Measurements from ENCODE around the gene CTDNEP1.

Gene CTDNEP1

GRCh38 chr17:7214300-7215135, 37.0 kb downstream of the CTDNEP1 start:
- Histone ChIP-seq H2BK5ac (ENCODE audit: low read length) (no peak overlapping the region), H3K79me1 (ENCODE audit: low read depth, low read length) (peaks cover 2% of the 10 kb centered on the region), H3K23ac (ENCODE audit: low read depth, low read length, poor library complexity) (no peak overlapping the region), H2BK15ac (ENCODE audit: low read length) (no peak overlapping the region), H3K36me3 (replicated peaks in 1 of 2; ENCODE audit: control insufficient read depth in 2 of 2, insufficient read depth in 2 of 2, low read length in 2 of 2) (no peaks in the 10 kb centered on the region), H2BK12ac (ENCODE audit: low read length) (no peak overlapping the region), H3K4me3 (ENCODE audit: low read length in 2 of 2) (peak overlapping the region; percentile 44 to 78), H3K4ac (ENCODE audit: low read length) (no peak overlapping the region), H3K18ac (ENCODE audit: low read length) (peak overlapping the region; percentile 78), H2BK120ac (ENCODE audit: low read depth, low read length) (no peak overlapping the region), H2AK5ac (ENCODE audit: low read depth, low read length) (no peak overlapping the region), H3K27ac (replicated peaks; ENCODE audit: low read length) (peak overlapping the region; percentile 93), H3K27me3 (ENCODE audit: control insufficient read depth in 3 of 3, insufficient read depth in 3 of 3, low read depth in 1 of 3, low read length in 3 of 3) (no peaks in the 10 kb centered on the region), H4K91ac (ENCODE audit: low read depth, low read length, poor library complexity) (no peak overlapping the region), H2AFZ (ENCODE audit: low read length) (peak overlapping the region; percentile 62), H4K8ac (ENCODE audit: low read depth, low read length) (no peak overlapping the region), H3K14ac (ENCODE audit: low read length) (no peak overlapping the region), H3K9ac (ENCODE audit: low read depth, low read length, poor library complexity) (peak overlapping the region; percentile 55), H3K9me3 (replicated peaks in 1 of 2; ENCODE audit: control insufficient read depth in 2 of 2, insufficient read depth in 1 of 2, low read depth in 1 of 2, low read length in 2 of 2) (no peaks in the 10 kb centered on the region), H3K4me1 (ENCODE audit: control insufficient read depth in 2 of 2, insufficient read depth in 1 of 2, low read depth in 1 of 2, low read length in 2 of 2) (peaks cover 38 to 44% of the 10 kb centered on the region in 2 donors), H3K4me2 (ENCODE audit: insufficient read depth, low read length, poor library complexity, severe bottlenecking) (peak overlapping the region; percentile 89)
- no CpG with 5 or more reads among the region's 45 CpGs for WGBS, 2 donors (ENCODE audit: extremely low coverage in 2 of 2, insufficient read length in 2 of 2, insufficient replicate concordance in 1 of 2)
- peak; percentile 100 for DNase-seq (ENCODE audit: low spot score)

GRCh38 chr17:7213895-7214299, 37.6 kb downstream of the CTDNEP1 start:
- Histone ChIP-seq H2AFZ (ENCODE audit: low read length) (peak overlapping the region; percentile 62), H3K18ac (ENCODE audit: low read length) (peak overlapping the region; percentile 75), H4K8ac (ENCODE audit: low read depth, low read length) (no peak overlapping the region), H3K4me3 (ENCODE audit: low read length in 2 of 2) (peak overlapping the region; percentile 43 to 78), H3K23ac (ENCODE audit: low read depth, low read length, poor library complexity) (no peak overlapping the region), H3K36me3 (replicated peaks in 1 of 2; ENCODE audit: control insufficient read depth in 2 of 2, insufficient read depth in 2 of 2, low read length in 2 of 2) (no peaks in the 10 kb centered on the region), H3K4me1 (ENCODE audit: control insufficient read depth in 2 of 2, insufficient read depth in 1 of 2, low read depth in 1 of 2, low read length in 2 of 2) (peaks cover 40% of the 10 kb centered on the region in 2 donors), H3K27ac (replicated peaks; ENCODE audit: low read length) (peak overlapping the region; percentile 93), H4K91ac (ENCODE audit: low read depth, low read length, poor library complexity) (no peak overlapping the region), H3K4ac (ENCODE audit: low read length) (no peak overlapping the region), H3K14ac (ENCODE audit: low read length) (no peak overlapping the region), H3K27me3 (ENCODE audit: control insufficient read depth in 3 of 3, insufficient read depth in 3 of 3, low read depth in 1 of 3, low read length in 3 of 3) (no peaks in the 10 kb centered on the region), H2BK120ac (ENCODE audit: low read depth, low read length) (no peak overlapping the region), H2BK12ac (ENCODE audit: low read length) (no peak overlapping the region), H3K79me1 (ENCODE audit: low read depth, low read length) (peaks cover 2% of the 10 kb centered on the region), H2AK5ac (ENCODE audit: low read depth, low read length) (peak overlapping the region; percentile 81), H3K9ac (ENCODE audit: low read depth, low read length, poor library complexity) (peak overlapping the region; percentile 34), H3K4me2 (ENCODE audit: insufficient read depth, low read length, poor library complexity, severe bottlenecking) (peak overlapping the region; percentile 89), H3K9me3 (replicated peaks in 1 of 2; ENCODE audit: control insufficient read depth in 2 of 2, insufficient read depth in 1 of 2, low read depth in 1 of 2, low read length in 2 of 2) (peaks cover 0 to 2% of the 10 kb centered on the region in 2 donors), H2BK5ac (ENCODE audit: low read length) (peak overlapping the region; percentile 71), H2BK15ac (ENCODE audit: low read length) (no peak overlapping the region)
- peak; percentile 100 for DNase-seq (ENCODE audit: low spot score)
- WGBS, 2 donors (ENCODE audit: extremely low coverage in 2 of 2, insufficient read length in 2 of 2, insufficient replicate concordance in 1 of 2), result no CpG with 5 or more reads among the region's 15 CpGs

- WGBS, 2 donors (ENCODE audit: extremely low coverage in 2 of 2, insufficient read length in 2 of 2, insufficient replicate concordance in 1 of 2), result no CpG with 5 or more reads among the region's 37 CpGs
- Histone ChIP-seq H2BK15ac (ENCODE audit: low read length) (peak overlapping the region; percentile 82), H3K23ac (ENCODE audit: low read depth, low read length, poor library complexity) (no peak overlapping the region), H3K4me1 (ENCODE audit: control insufficient read depth in 2 of 2, insufficient read depth in 1 of 2, low read depth in 1 of 2, low read length in 2 of 2) (peaks cover 45 to 47% of the 10 kb centered on the region in 2 donors), H2AFZ (ENCODE audit: low read length) (no peak overlapping the region), H3K14ac (ENCODE audit: low read length) (no peak overlapping the region), H3K79me1 (ENCODE audit: low read depth, low read length) (peaks cover 2% of the 10 kb centered on the region), H4K91ac (ENCODE audit: low read depth, low read length, poor library complexity) (no peak overlapping the region), H2BK5ac (ENCODE audit: low read length) (peak overlapping the region; percentile 89), H2BK120ac (ENCODE audit: low read depth, low read length) (peak overlapping the region; percentile 93), H3K4ac (ENCODE audit: low read length) (peak overlapping the region; percentile 97), H3K18ac (ENCODE audit: low read length) (peak overlapping the region; percentile 89), H2BK12ac (ENCODE audit: low read length) (no peak overlapping the region), H3K9ac (ENCODE audit: low read depth, low read length, poor library complexity) (peak overlapping the region; percentile 54), H4K8ac (ENCODE audit: low read depth, low read length) (no peak overlapping the region), H3K9me3 (replicated peaks in 1 of 2; ENCODE audit: control insufficient read depth in 2 of 2, insufficient read depth in 1 of 2, low read depth in 1 of 2, low read length in 2 of 2) (peaks cover 0 to 2% of the 10 kb centered on the region in 2 donors), H3K27me3 (ENCODE audit: control insufficient read depth in 3 of 3, insufficient read depth in 3 of 3, low read depth in 1 of 3, low read length in 3 of 3) (no peaks in the 10 kb centered on the region), H3K27ac (replicated peaks; ENCODE audit: low read length) (peak overlapping the region; percentile 18), H2AK5ac (ENCODE audit: low read depth, low read length) (peak overlapping the region; percentile 99), H3K4me3 (ENCODE audit: low read length in 2 of 2) (peak overlapping the region in 1 of 2 donors; percentile 75), H3K4me2 (ENCODE audit: insufficient read depth, low read length, poor library complexity, severe bottlenecking) (peak overlapping the region; percentile 71), H3K36me3 (replicated peaks in 1 of 2; ENCODE audit: control insufficient read depth in 2 of 2, insufficient read depth in 2 of 2, low read length in 2 of 2) (no peaks in the 10 kb centered on the region)
- no peak for DNase-seq (ENCODE audit: low spot score)
These were observed 39.9 kb downstream of the CTDNEP1 start for GRCh38 chr17:7211491-7212273.
